A549 (cell line): ENCODE data around the gene HMGA1. TPM values are rescaled to one million over a fixed set of nuclear protein-coding genes. Genes with fewer than 3 reads are reported as not detected.

ENCODE experiments used
- ATAC-seq, 2 experiments: fragments of 200-7000 bp in 1 of 2; fragments of >200 bp in 1 of 2; cut with Nextera tagmentation in 1 of 2; cut with Tn5 transposase in 1 of 2; 3 replicates each; pipeline versions ENCODE4 v1.8.0 to v1.9.1; 2018 to 2020; ENCODE audit warnings: mild to moderate bottlenecking in 1 of 2, moderate library complexity in 1 of 2
- CTCF ChIA-PET: fragments of 300-600 bp; sonication (Branson Sonifier 250); formaldehyde crosslinking; extraction: SDS; loops from one replicate; lab custom pipeline; 2021; ENCODE audit warnings: antibody characterized with exemption, inconsistent platforms; lab: Yijun Ruan, JAX
- POLR2A ChIA-PET: fragments of 350-600 bp; formaldehyde crosslinking; extraction: SDS; loops from one replicate; lab custom pipeline; 2021; ENCODE audit warnings: antibody characterized with exemption, inconsistent platforms; lab: Yijun Ruan, JAX
- DNase-seq, 2 experiments: peaks; one replicate each; pipeline versions ENCODE4 v3.0.0 to v3.0.0-alpha.2; 2011 to 2016; ENCODE audit warnings: low read depth in 1 of 2, low spot score in 1 of 2
- FAIRE-seq: peaks from 2 replicates; lab custom pipeline; 2011; peaks lifted over from hg19 to GRCh38; lab: Jason Lieb, UNC
- H3K27ac ChIP-seq, 2 experiments: fragments of >200 bp; sonication (Bioruptor Twin); formaldehyde crosslinking; 3 replicates each; pipeline ENCODE4 v1.5.1; 2016 to 2017
- H3K4me1 ChIP-seq: fragments of >200 bp; sonication (Bioruptor Twin); formaldehyde crosslinking; 3 replicates; pipeline ENCODE4 v1.6.1; 2016
- H3K4me2 ChIP-seq: fragments of >200 bp; sonication (Bioruptor Twin); formaldehyde crosslinking; 3 replicates; pipeline ENCODE4 v1.6.1; 2016
- H3K4me3 ChIP-seq: fragments of >200 bp; sonication (Bioruptor Twin); formaldehyde crosslinking; 3 replicates; pipeline ENCODE4 v1.5.1; 2016
- H3K9me3 ChIP-seq: fragments of >200 bp; sonication (Bioruptor Twin); formaldehyde crosslinking; 3 replicates; pipeline ENCODE4 v1.6.1; 2016
- ATOH8 ChIP-seq: fragments of 250-450 bp; sonication (Bioruptor Pico); IDR thresholded peaks from 2 replicates; pipeline ENCODE4 v1.5.0; 2020; ENCODE audit warnings: low read depth, mild to moderate bottlenecking, moderate library complexity
- CBX8 ChIP-seq: fragments of 200-600 bp; sonication (generic); IDR thresholded peaks from 2 replicates; pipeline ENCODE4 v1.6.1; 2016
- CHD2 ChIP-seq: fragments of 150-350 bp; IDR thresholded peaks from 2 replicates; pipeline ENCODE4 v1.6.1; 2014; ENCODE audit warnings: low read length; ENCODE audit not compliant: partially characterized antibody
- CHD4 ChIP-seq: fragments of 200-600 bp; sonication (generic); IDR thresholded peaks from 2 replicates; pipeline ENCODE4 v1.6.1; 2016; ENCODE audit warnings: antibody characterized with exemption, mild to moderate bottlenecking, borderline replicate concordance
- E2F6 ChIP-seq: IDR thresholded peaks from 2 replicates; pipeline ENCODE4 v1.6.1; 2012; ENCODE audit warnings: low read depth, borderline replicate concordance
- EHMT2 ChIP-seq: fragments of 200-600 bp; sonication (generic); IDR thresholded peaks from 2 replicates; pipeline ENCODE4 v1.6.1; 2016; ENCODE audit warnings: antibody characterized with exemption, low read depth, mild to moderate bottlenecking, moderate library complexity
- ELK1 ChIP-seq: fragments of 150-350 bp; IDR thresholded peaks from 2 replicates; pipeline ENCODE4 v1.6.1; 2014; ENCODE audit warnings: low read depth, mild to moderate bottlenecking, low read length
- ESRRA ChIP-seq: fragments of 150-350 bp; IDR thresholded peaks from 2 replicates; pipeline ENCODE4 v1.6.1; 2014; ENCODE audit warnings: mild to moderate bottlenecking, low read length, borderline replicate concordance
- HDAC2 ChIP-seq: fragments of 200-600 bp; sonication (generic); IDR thresholded peaks from 2 replicates; pipeline ENCODE4 v1.6.1; 2016
- HES2 ChIP-seq: fragments of >200 bp; sonication (Bioruptor Twin); formaldehyde crosslinking; IDR thresholded peaks from 2 replicates; pipeline ENCODE4 v1.6.1; 2016
- HEYL ChIP-seq: fragments of 250-450 bp; sonication (Bioruptor Pico); IDR thresholded peaks from 2 replicates; pipeline ENCODE4 v1.8.0; 2021; ENCODE audit warnings: mild to moderate bottlenecking, moderate library complexity
- HOXB5 ChIP-seq: fragments of 250-450 bp; sonication (Bioruptor Pico); IDR thresholded peaks from 2 replicates; pipeline ENCODE4 v1.5.0; 2020; ENCODE audit warnings: mild to moderate bottlenecking, moderate library complexity
- JUNB ChIP-seq: fragments of >200 bp; sonication (Bioruptor Twin); formaldehyde crosslinking; IDR thresholded peaks from 2 replicates; pipeline ENCODE4 v1.6.1; 2016
- KDM1A ChIP-seq: fragments of 200-600 bp; sonication (generic); IDR thresholded peaks from 2 replicates; pipeline ENCODE4 v1.6.1; 2016; ENCODE audit warnings: low read depth, mild to moderate bottlenecking
- KDM5A ChIP-seq: fragments of 200-600 bp; sonication (generic); IDR thresholded peaks from 2 replicates; pipeline ENCODE4 v1.6.1; 2016; ENCODE audit warnings: antibody characterized with exemption, mild to moderate bottlenecking
- MAFK ChIP-seq: fragments of 450-650 bp; IDR thresholded peaks from 2 replicates; pipeline ENCODE4 v1.6.1; 2014; ENCODE audit not compliant: partially characterized antibody
- MAX ChIP-seq: IDR thresholded peaks from 2 replicates; pipeline ENCODE4 v1.6.1; 2012
- PHF8 ChIP-seq: fragments of 200-600 bp; sonication (generic); IDR thresholded peaks from 2 replicates; pipeline ENCODE4 v1.6.1; 2016; ENCODE audit warnings: low read depth, mild to moderate bottlenecking, antibody characterized with exemption, moderate library complexity, borderline replicate concordance
- POLR2A ChIP-seq: IDR thresholded peaks from 2 replicates; pipeline ENCODE4 v1.6.1; 2012; ENCODE audit warnings: mild to moderate bottlenecking, low read length
- POLR2AphosphoS2 ChIP-seq: conservative IDR thresholded peaks from 2 replicates; pipeline ENCODE4 v1.6.1; 2012; ENCODE audit warnings: low read length, improper control_type of control experiment, inconsistent platforms
- RAD21 ChIP-seq, 2 experiments: fragments of >200 bp in 1 of 2; sonication (Bioruptor Twin) in 1 of 2; formaldehyde crosslinking in 1 of 2; IDR thresholded peaks in 1 of 2; conservative IDR thresholded peaks in 1 of 2; 2 replicates in 1 of 2; 3 replicates in 1 of 2; pipeline ENCODE4 v1.6.1; 2012 to 2018; ENCODE audit warnings: inconsistent platforms in 1 of 2
- RARB ChIP-seq: fragments of 250-450 bp; sonication (Bioruptor Pico); IDR thresholded peaks from 2 replicates; pipeline ENCODE4 v1.8.0; 2021; ENCODE audit warnings: mild to moderate bottlenecking, moderate library complexity
- RCOR1 ChIP-seq: fragments of 150-350 bp; IDR thresholded peaks from 2 replicates; pipeline ENCODE4 v1.6.1; 2014; ENCODE audit warnings: antibody characterized with exemption, low read length, low read depth
- REST ChIP-seq: fragments of 200-600 bp; sonication (generic); IDR thresholded peaks from 2 replicates; pipeline ENCODE4 v1.6.1; 2016; ENCODE audit warnings: antibody characterized with exemption, mild to moderate bottlenecking, moderate library complexity
- RFX5 ChIP-seq: fragments of 450-650 bp; IDR thresholded peaks from 2 replicates; pipeline ENCODE4 v1.7.1; 2014; ENCODE audit warnings: antibody characterized with exemption, mild to moderate bottlenecking, moderate library complexity
- TFCP2L1 ChIP-seq: fragments of 250-450 bp; sonication (Bioruptor Pico); IDR thresholded peaks from 2 replicates; pipeline ENCODE4 v1.5.0; 2021; ENCODE audit warnings: mild to moderate bottlenecking
- TP53 ChIP-seq: fragments of 250-450 bp; sonication (Bioruptor Pico); IDR thresholded peaks from 2 replicates; pipeline ENCODE4 v1.5.0; 2021; ENCODE audit warnings: mild to moderate bottlenecking, moderate library complexity
- ZC3H11A ChIP-seq: fragments of 450-650 bp; IDR thresholded peaks from 2 replicates; pipeline ENCODE4 v1.6.1; 2014; ENCODE audit warnings: antibody characterized with exemption, mild to moderate bottlenecking
- ZNF302 ChIP-seq: fragments of 250-450 bp; sonication (Bioruptor Pico); IDR thresholded peaks from 2 replicates; pipeline ENCODE4 v1.9.0; 2021; ENCODE audit warnings: inconsistent platforms, mild to moderate bottlenecking, moderate library complexity
- ZSCAN20 ChIP-seq: fragments of 250-450 bp; sonication (Bioruptor Pico); IDR thresholded peaks from 2 replicates; pipeline ENCODE4 v1.8.0; 2022; ENCODE audit warnings: mild to moderate bottlenecking, moderate library complexity
- WGBS: methylation state at CpG from one replicate; pipeline ENCODE4 v1.1.6; 2017; ENCODE audit errors: missing lambda C conversion rate; 5-methylcytosine and 5-hydroxymethylcytosine counted together
- polyA plus RNA-seq, 4 experiments: library from polyadenylated mRNA; depleted of rRNA in 3 of 4; stranded (reverse); fragments of >200 nt; fragmentation: RNase III in 1 of 4; extraction: RNeasy Plus Mini Kit Qiagen cat#74134 plus additional on column Dnase treatment in 1 of 4; gene quantifications; 2 replicates in 3 of 4; 3 replicates in 1 of 4; pipeline ENCODE4 v1.2.3, GENCODE V29; 2011 to 2017

HMGA1 gene
- polyA plus RNA-seq, 2 of the 4 experiments (the other 2 are of a cell fraction): 127 to 249 TPM

GRCh38 chr6:34288581-34288980 lies 51.9 kb downstream of the HMGA1 start:
- WGBS: 92% methylated on average over 5 of the region's 5 CpGs
- ChIA-PET POLR2A (no interaction called here), CTCF (no interaction called here)
- Histone ChIP-seq H3K4me2 (no peak overlapping the region), H3K4me1 (no peaks in the 10 kb centered on the region), H3K4me3 (no peak overlapping the region), H3K27ac (no peak overlapping the region), H3K9me3 (no peaks in the 10 kb centered on the region)
- TF ChIP-seq E2F6 (no peak), RARB (CRISPR knock-in tag) (no peak), RFX5 (no peak), RCOR1 (no peak), POLR2AphosphoS2 (no peak), ESRRA (no peak), EHMT2 (no peak), MAFK (no peak), HDAC2 (no peak), CHD2 (no peak), CHD4 (no peak), MAX (no peak), POLR2A (no peak), HES2 (no peak), ATOH8 (CRISPR knock-in tag) (no peak), ZC3H11A (no peak), RAD21 (conservative IDR thresholded peaks at IDR 0.05 in 1 of 2, IDR thresholded peaks at IDR 0.05 in 1 of 2) (no peak), HOXB5 (CRISPR knock-in tag) (no peak), KDM1A (no peak)
- FAIRE-seq (no peak), ATAC-seq (no peak), DNase-seq (no peak)

- TF ChIP-seq MAX (no peak), RARB (CRISPR knock-in tag) (no peak), JUNB (no peak), POLR2AphosphoS2 (no peak), CHD2 (no peak), HDAC2 (no peak), TP53 (CRISPR knock-in tag) (no peak), HEYL (no peak), PHF8 (no peak), ZNF302 (CRISPR knock-in tag) (no peak), ELK1 (no peak), TFCP2L1 (no peak), ZSCAN20 (no peak), CBX8 (no peak), MAFK (no peak), CHD4 (no peak), KDM5A (no peak), REST (no peak)
- FAIRE-seq (no peak), ATAC-seq (no peak), DNase-seq (no peak)
- CTCF ChIA-PET: no interaction called here
- Histone ChIP-seq H3K9me3 (no peaks in the 10 kb centered on the region), H3K4me3 (no peak overlapping the region), H3K4me1 (no peaks in the 10 kb centered on the region), H3K27ac (no peak overlapping the region), H3K4me2 (no peak overlapping the region)
- WGBS: 92% methylated on average over 11 of the region's 11 CpGs
- POLR2A ChIA-PET: no interaction called here
Measured at GRCh38 chr6:34289137-34289536, 52.5 kb downstream of the HMGA1 start.
